GM18498 (cell line): Measurements from ENCODE around the gene MYL3.
A peak's percentile ranks its signal among the peaks of the same experiment; 100 is the strongest.
"Not testable (repeated sequence)": the region's sequence is repeated elsewhere in the genome, so short reads cannot be mapped to it uniquely, and the experiment has no call there.

Experiments
- ATAC-seq: cut with Tn5 transposase; IDR thresholded peaks from one replicate; pipeline ENCODE4 v1.9.1; 2021; ENCODE audit warnings: mild to moderate bottlenecking, moderate library complexity; ENCODE audit not compliant: unreplicated experiment

MYL3 gene

DNA sequence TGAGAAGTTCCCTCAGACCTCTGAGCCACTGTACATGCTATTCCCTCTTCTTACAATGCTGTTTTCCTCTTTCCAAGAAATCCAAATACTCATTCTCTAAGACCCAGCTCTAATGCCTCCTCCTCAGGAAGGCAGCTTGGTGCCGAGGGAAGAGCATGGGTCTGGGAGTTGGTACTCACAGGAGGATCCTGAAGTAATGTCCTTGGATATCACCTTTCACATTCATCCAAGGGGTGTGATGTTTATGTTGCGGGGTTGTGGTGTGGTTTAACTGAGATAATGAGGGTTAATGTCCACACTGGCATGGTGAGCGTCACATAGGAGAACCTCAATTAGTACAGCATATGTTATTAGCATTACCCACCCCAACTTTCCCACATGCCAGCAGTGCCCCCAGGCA is 31.9 kb downstream of the MYL3 start:
- ATAC-seq: no peak

DNA sequence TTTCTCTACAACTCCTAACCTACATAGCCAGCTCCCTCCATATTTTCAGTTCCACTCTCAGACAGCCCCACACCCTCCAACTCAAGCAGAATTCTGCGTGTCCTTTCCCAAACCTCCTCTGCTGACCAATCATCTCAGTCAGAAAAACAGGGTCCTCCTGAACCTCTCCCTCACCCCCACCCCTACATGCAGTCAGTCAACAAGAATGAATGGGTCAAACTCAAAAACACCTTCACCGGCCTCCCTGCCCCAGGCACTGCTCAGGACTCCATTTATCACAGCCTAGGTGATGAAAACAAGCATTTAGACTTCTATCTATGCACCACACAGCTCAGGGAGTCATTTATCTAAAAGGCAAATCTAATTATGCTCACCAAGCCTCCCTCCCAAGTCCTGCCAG is 32.4 kb downstream of the MYL3 start:
- no peak for ATAC-seq

DNA sequence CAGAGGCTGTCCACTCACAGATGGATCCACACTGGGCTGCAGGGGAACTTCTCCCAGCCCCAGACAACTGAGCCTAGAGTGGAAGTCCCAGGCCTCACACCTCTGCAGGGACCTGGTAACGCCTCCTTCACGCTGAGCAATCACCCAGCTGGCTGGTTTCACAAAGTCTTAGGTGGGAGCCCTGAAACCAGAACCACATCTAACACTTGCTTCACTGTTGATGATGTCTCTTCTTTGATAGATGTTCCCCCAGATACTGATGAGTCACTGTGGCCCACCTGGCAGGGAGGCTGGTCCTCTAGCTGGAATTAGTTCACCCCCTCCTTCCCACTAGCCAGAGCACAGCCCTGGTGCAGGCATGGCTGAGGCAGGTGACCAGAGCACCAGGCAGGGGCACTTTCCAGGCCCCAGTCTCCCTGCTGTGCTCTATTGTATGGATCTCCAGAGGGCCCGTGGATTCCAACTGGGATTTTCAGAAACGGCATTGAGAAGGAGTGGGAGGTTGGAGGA is 33.5 kb downstream of the MYL3 start:
- peak; percentile 92 for ATAC-seq

DNA sequence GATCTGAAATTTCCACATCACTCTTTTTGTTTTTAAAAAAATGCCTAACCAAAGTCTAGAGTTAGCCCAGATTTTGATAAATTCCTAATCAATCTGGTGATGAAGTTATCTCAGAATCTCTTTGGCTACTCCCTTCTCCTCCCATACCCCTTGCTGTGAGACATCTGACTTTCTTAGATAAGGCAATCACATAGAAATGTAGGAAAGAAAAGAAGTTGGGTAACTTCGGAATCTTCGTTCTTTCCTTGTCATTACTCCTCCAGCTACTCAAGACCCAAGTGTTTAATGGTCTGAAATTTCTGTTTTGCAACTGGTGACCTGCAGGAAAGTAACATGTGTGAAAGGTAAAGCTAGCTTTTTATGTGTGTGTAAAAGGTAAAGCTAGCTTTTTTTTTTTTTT is 37.8 kb downstream of the MYL3 start:
- no peak for ATAC-seq

DNA sequence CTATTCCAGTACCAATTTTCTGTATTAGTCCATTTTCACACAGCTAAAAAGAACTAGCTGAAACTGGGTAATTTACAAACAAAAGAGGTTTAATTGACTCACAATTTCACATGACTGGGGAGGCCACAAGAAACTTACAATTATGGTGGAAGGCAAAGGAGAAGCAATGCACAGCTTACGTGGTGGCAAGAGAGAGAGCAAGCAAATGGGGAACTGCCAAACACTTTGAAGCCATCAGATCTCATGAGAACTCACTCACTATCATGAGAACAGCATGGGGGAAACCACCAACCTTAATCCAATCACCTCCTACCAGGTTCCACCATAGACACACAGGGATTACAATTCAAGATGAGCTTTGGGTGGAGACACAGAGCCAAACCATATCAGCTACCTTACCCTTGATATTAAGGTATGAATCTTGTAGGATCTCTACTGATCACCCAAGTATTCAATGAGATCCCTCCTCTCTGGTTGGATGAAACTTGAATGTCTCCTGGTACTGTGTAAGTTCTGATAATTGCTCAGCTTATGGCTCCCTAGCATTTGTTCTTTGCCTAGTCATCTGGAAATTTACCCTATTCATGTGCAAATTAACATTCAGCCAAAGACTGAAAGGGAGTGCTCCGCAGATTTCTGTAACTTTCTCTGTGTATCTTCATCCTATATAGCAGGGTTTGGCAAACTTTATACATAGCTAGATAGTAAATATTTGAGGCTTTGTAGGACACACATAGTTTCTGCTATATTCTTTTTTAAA is 38.9 kb downstream of the MYL3 start:
- ATAC-seq: no peak

DNA sequence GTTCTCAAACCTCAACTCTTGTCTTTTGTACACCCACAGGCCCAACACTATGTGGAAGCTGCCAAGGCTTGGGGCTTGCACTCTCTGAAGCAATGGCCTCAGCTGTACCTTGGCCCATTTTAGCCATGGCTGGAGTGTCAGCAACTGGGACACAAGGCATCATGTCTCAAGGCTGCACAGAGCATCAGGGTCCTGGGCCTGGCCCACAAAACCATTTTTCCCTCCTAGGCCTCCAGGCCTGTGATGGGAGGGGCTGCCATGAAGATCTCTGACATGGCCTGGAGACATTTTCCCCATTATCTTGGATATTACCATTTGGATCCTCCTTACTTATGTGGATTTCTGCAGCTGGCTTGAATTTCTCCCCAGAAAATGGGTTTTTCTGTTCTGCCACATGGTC is 39.9 kb downstream of the MYL3 start:
- ATAC-seq: not testable (repeated sequence)

DNA sequence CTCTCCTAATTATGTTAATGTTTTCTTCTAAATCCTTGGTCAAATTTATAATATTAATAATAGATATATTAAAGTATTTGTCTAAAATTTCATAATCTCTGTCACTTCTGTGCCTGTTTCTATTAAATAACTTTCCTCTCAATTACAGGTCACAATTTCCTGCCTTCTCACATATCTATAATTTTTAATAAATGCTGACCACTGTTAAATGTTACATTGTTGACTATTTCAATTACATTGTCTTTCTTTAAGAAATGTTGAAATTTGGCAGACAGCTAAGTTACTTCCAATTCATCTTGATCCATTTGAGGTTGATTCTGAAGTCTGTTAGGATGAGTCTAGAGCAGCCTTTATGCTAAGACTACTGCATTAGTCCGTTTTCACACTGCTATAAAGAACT is 41.7 kb downstream of the MYL3 start:
- no peak for ATAC-seq

DNA sequence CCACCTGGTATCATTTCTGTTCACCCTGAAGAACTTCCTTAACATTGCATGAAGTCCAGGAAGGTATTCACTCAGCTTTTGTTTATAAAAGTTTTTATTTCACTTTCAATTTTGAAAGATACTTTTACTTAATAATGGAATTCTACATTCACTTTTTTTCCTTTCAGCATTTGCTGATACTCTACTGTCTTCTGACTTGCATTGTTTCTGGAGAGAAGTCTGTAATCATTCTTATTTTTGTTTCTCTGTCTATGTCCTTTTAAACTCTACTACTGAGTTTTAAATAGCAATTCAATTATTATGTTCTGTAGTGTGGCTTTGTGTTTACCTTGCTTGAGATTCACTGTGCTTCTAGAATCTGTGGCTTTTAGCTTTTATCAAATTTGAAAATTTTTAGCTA is 42.4 kb downstream of the MYL3 start:
- no peak for ATAC-seq

DNA sequence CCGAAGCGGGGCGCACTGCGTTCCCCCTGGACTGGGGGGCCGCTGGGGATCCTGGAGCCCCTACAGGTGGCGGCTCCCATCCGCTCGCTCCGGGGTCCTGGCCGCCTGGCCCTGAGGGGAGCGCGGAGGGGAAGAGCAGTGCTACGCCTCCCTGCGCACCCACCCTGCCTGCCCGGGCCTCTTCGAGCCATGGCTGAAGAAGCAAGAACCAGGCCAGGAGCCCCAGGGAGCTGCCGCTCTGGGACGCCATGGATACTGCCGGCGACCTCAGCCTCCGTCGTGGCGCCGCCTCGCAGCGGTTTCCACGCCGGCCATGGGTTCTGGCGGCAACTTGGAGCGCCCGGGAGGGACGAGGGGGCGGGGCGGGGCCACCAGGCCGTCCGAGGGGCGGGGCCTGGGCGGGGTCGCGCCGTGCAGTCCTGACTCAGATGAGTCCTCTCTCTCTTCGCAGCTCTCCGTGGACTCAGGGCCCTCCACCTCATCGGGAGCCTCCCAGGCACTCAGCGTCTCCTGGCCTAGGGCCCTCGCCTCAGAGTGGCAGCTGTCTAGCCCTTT is 50.9 kb downstream of the MYL3 start:
- no peak for ATAC-seq

DNA sequence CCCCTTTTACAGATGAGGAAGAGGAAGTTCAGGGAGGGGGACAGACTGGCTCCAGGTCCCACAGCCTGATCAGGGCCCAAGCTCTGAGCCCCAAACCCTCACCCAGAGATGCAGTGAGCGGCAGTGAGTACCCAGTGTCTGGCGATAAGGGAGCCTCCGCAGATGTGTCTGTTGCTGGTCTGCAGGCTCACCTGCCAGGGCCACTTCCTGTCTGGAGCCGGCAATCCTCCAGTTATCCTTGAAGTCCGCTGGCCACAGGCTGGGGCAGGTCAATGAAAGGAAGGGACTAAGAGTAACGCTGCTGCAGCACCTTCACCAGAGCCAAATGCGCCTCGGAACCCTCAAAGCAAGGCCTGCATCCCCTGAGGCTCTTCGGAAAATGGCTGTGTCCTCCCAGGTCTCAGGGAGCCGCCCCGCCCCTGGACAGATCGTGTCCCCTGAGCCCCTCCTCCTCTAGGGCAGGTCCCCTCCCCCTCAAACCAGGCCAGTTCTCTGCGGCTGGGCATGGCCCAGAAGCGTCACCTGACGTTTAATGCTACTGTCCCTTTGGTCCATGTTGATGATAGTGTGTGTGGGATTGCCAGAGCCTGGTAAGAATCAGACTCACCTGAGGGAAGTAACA is 51.5 kb downstream of the MYL3 start:
- no peak for ATAC-seq

DNA sequence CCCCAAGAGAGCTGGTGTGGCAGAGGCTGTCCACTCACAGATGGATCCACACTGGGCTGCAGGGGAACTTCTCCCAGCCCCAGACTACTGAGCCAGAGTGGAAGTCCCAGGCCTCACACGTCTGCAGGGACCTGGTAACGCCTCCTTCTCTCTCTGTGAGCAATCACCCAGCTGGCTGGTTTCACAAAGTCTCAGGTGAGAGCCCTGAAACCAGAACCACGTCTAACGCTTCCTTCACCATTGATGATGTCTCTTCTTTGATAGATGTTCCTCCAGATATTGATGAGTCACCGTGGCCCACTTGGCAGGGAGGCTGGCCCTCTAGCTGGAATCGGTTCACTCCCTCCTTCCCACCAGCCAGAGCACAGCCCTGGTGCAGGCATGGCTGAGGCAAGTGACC is 54.5 kb downstream of the MYL3 start:
- ATAC-seq: not testable (repeated sequence)
